Measurements from ENCODE around the gene EEF1G. TPM values are rescaled to one million over a fixed set of nuclear protein-coding genes. Genes with fewer than 3 reads are reported as not detected.
"Not testable (repeated sequence)": the region's sequence is repeated elsewhere in the genome, so short reads cannot be mapped to it uniquely, and the experiment has no call there.

EEF1G gene
- total RNA-seq (1,000 to 10,000 TPM; 1,954 to 1,984 TPM), total RNA-seq (0 reads per million in 2 donors)

GRCh38 chr11:62573592-62574362, at the start of gene EEF1G:
Gene EEF1G (minus strand): TSS chr11:62573891. CDS start chr11:62573842, 49 bp downstream.
- Mint-ChIP-seq H3K4me1 (peaks cover 48% of the 10 kb centered on the region), H3K4me3 (peak within 1 kb of the TSS; percentile 99), H3K36me3 (ENCODE audit: low read depth) (peaks cover 18% of the 10 kb centered on the region), H3K27me3 (no peaks in the 10 kb centered on the region), H3K27ac (peak within 1 kb of the TSS; percentile 100)
- DNase-seq (peak; percentile 94 to 97 (median 95)), ATAC-seq (peak; percentile 95)
- no peaks in the 10 kb centered on the region for H3K9me3 ChIP-seq (ENCODE audit: control insufficient read depth, low read length, poor library complexity, severe bottlenecking)

DNA sequence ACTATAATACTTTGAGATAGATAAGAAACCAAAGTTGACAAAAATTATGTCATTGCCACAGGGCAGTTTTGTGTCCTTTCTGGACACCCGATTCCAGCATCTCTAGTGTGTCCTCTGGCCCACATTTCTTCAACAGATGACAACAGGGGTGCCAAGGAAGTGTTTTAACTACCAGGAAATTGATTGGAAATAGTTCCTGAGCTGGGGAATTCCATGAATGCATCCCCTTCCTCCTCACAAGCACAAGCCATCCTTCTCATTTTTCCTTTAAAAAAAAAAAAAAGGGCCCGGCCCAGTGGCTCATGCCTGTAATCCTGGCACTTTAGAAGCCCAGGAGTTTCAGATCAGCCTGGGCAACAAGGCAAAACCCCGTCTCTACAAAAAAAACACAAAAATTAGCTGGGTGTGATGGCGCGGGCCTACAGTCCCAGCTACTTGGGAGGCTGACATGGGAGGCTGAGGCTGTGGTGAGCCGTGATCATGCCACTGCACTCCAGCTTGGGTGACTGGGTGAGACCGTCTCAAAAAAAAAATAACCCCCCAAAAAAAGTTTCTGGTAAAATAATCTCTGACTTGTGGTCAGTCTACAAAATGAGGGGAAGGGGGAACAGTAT, 48.9 kb upstream of the EEF1G start:
- peaks cover 4% of the 10 kb centered on the region for H3K36me3 Mint-ChIP-seq (ENCODE audit: low read depth)

GRCh38 chr11:62621567-62622470, 48.1 kb upstream of the EEF1G start, which contains the start of gene B3GAT3:
Gene B3GAT3 (minus strand): TSS chr11:62621986. CDS start chr11:62621947, 39 bp downstream.
- peak; percentile 87 for ATAC-seq
- DNase-seq: peak; percentile 91 to 95 (median 93)
- no peaks in the 10 kb centered on the region for H3K27me3 Mint-ChIP-seq
- peak within 1 kb of the TSS; percentile 97 for H3K27ac Mint-ChIP-seq
- H3K4me3 Mint-ChIP-seq: peak within 1 kb of the TSS; percentile 99
- no peaks in the 10 kb centered on the region for H3K9me3 ChIP-seq (ENCODE audit: control insufficient read depth, low read length, poor library complexity, severe bottlenecking)
- peaks cover 17% of the 10 kb centered on the region for H3K4me1 Mint-ChIP-seq
- no peaks in the 10 kb centered on the region for H3K36me3 Mint-ChIP-seq (ENCODE audit: low read depth)

More for the DNA sequence above, 48.9 kb upstream of the EEF1G start:
- H3K27ac Mint-ChIP-seq: peak overlapping the region; percentile 97
- ATAC-seq (no peak), DNase-seq (no peak)
- no peaks in the 10 kb centered on the region for H3K27me3 Mint-ChIP-seq
- no peaks in the 10 kb centered on the region for H3K9me3 ChIP-seq (ENCODE audit: control insufficient read depth, low read length, poor library complexity, severe bottlenecking)
- H3K4me1 Mint-ChIP-seq: peaks cover 21% of the 10 kb centered on the region
- peak overlapping the region; percentile 92 for H3K4me3 Mint-ChIP-seq

DNA sequence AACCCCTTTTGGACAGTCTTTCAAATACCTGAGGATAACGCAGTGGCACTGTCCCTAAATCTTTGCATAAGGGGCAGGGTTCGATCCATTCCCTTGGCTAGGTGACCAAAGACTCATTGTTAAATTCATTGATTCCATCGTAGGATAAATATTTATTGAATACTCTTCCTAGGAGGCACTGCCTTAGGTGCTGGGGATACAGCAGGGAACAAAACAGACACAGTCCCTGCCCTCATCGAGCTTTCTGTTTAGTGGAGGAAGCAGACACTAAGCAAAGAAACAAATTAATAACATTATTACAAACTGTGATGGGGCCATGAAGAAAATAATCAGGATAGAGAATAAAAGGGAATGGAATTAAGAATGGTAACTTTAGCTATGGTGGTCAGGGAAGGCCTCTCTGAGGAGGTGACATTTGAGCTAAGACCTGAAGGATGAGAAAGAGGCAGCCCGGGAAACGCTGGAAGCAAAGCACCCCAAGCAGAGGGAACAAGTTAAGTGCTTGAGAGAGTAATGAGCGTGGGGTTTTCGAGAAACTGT, 47.4 kb upstream of the EEF1G start:
- H3K9me3 ChIP-seq (ENCODE audit: control insufficient read depth, low read length, poor library complexity, severe bottlenecking): no peaks in the 10 kb centered on the region
- DNase-seq (no peak), ATAC-seq (no peak)
- H3K27me3 Mint-ChIP-seq: no peaks in the 10 kb centered on the region
- H3K4me3 Mint-ChIP-seq: peak overlapping the region; percentile 99
- peaks cover 17% of the 10 kb centered on the region for H3K4me1 Mint-ChIP-seq
- H3K27ac Mint-ChIP-seq: peak overlapping the region; percentile 97
- no peaks in the 10 kb centered on the region for H3K36me3 Mint-ChIP-seq (ENCODE audit: low read depth)

DNA sequence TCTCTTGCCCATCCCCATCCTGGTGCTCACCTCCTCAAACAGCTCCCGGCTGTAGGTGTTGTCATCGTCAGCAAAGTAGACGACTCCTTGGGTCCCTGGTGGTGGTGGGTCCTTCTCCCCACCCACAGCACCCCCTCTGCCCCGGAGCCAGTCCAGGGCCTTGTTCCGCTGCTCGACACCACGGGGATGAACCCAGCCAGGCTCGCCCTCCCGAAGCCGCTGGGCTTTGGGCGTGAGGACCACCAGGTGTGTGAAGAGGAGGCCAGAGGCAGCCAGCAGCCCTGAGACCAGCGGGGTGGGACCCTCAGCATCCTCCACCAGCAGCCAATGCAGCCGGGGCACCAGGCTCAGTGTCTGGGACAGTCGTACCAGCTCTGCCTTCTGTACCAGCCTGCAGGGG, 43.3 kb upstream of the EEF1G start:
- DNase-seq; H3K9me3 ChIP-seq (ENCODE audit: control insufficient read depth, low read length, poor library complexity, severe bottlenecking); H3K36me3 Mint-ChIP-seq (ENCODE audit: low read depth); H3K27me3 Mint-ChIP-seq; H3K27ac Mint-ChIP-seq; ATAC-seq; H3K4me3 Mint-ChIP-seq: not testable (repeated sequence)
- H3K4me1 Mint-ChIP-seq: peaks cover 25% of the 10 kb centered on the region

GRCh38 chr11:62615521-62615920, 41.8 kb upstream of the EEF1G start:
- DNase-seq (no peak), ATAC-seq (no peak)
- no peak overlapping the region for H3K27ac Mint-ChIP-seq
- no peak overlapping the region for H3K4me3 Mint-ChIP-seq
- no peaks in the 10 kb centered on the region for H3K9me3 ChIP-seq (ENCODE audit: control insufficient read depth, low read length, poor library complexity, severe bottlenecking)
- peaks cover 26% of the 10 kb centered on the region for H3K4me1 Mint-ChIP-seq
- no peaks in the 10 kb centered on the region for H3K36me3 Mint-ChIP-seq (ENCODE audit: low read depth)
- no peaks in the 10 kb centered on the region for H3K27me3 Mint-ChIP-seq

- ATAC-seq (no peak), DNase-seq (no peak)
- H3K9me3 ChIP-seq (ENCODE audit: control insufficient read depth, low read length, poor library complexity, severe bottlenecking): no peaks in the 10 kb centered on the region
- no peaks in the 10 kb centered on the region for H3K27me3 Mint-ChIP-seq
- H3K36me3 Mint-ChIP-seq (ENCODE audit: low read depth): no peaks in the 10 kb centered on the region
- peak overlapping the region; percentile 73 for H3K4me3 Mint-ChIP-seq
- H3K4me1 Mint-ChIP-seq: peaks cover 31% of the 10 kb centered on the region
- peak overlapping the region; percentile 57 for H3K27ac Mint-ChIP-seq
Observed at GRCh38 chr11:62614275-62614674, 40.6 kb upstream of the EEF1G start.

- ATAC-seq (no peak), DNase-seq (no peak)
- Mint-ChIP-seq H3K36me3 (ENCODE audit: low read depth) (no peaks in the 10 kb centered on the region), H3K27me3 (no peaks in the 10 kb centered on the region), H3K4me3 (peak overlapping the region; percentile 81), H3K4me1 (peaks cover 33% of the 10 kb centered on the region), H3K27ac (peak overlapping the region; percentile 57)
- no peaks in the 10 kb centered on the region for H3K9me3 ChIP-seq (ENCODE audit: control insufficient read depth, low read length, poor library complexity, severe bottlenecking)
Observed at GRCh38 chr11:62613291-62613778, 39.6 kb upstream of the EEF1G start.

GRCh38 chr11:62612366-62613290, 38.9 kb upstream of the EEF1G start, which contains the start of the genes EML3 and ROM1:
Gene EML3 (minus strand): TSS chr11:62612775. CDS start chr11:62612457, 318 bp downstream.
Gene ROM1 (plus strand): TSS chr11:62613257. CDS start chr11:62613282, 25 bp downstream.
- DNase-seq: peak; percentile 79 to 89 (median 82)
- H3K27ac Mint-ChIP-seq: peak within 1 kb of the TSS; percentile 99
- H3K9me3 ChIP-seq (ENCODE audit: control insufficient read depth, low read length, poor library complexity, severe bottlenecking): no peaks in the 10 kb centered on the region
- peak within 1 kb of the TSS; percentile 100 for H3K4me3 Mint-ChIP-seq
- H3K4me1 Mint-ChIP-seq: peaks cover 38% of the 10 kb centered on the region
- H3K36me3 Mint-ChIP-seq (ENCODE audit: low read depth): no peaks in the 10 kb centered on the region
- peak; percentile 82 for ATAC-seq
- no peaks in the 10 kb centered on the region for H3K27me3 Mint-ChIP-seq

GRCh38 chr11:62611705-62612365, 38.1 kb upstream of the EEF1G start:
- peak overlapping the region; percentile 99 for H3K27ac Mint-ChIP-seq
- no peaks in the 10 kb centered on the region for H3K9me3 ChIP-seq (ENCODE audit: control insufficient read depth, low read length, poor library complexity, severe bottlenecking)
- peak in 1 of 3 donors; percentile 22 for DNase-seq
- H3K4me1 Mint-ChIP-seq: peaks cover 40% of the 10 kb centered on the region
- H3K4me3 Mint-ChIP-seq: peak overlapping the region; percentile 100
- no peaks in the 10 kb centered on the region for H3K36me3 Mint-ChIP-seq (ENCODE audit: low read depth)
- peak; percentile 57 for ATAC-seq
- no peaks in the 10 kb centered on the region for H3K27me3 Mint-ChIP-seq

Measured in T-helper 17 cell (primary cell).